Activated T-cell treated with anti-CD3 and anti-CD28 coated beads, Interleukin-2, amount 50 U/mL, for 4 hours (primary cell): ENCODE measurements around the gene EML6. TPM values are rescaled to one million over a fixed set of nuclear protein-coding genes. Genes with fewer than 3 reads are reported as not detected.

Experiments used
- ATAC-seq, 2 donors: fragments of 200-7000 bp; cut with Tn5 transposase; one replicate each; pipeline ENCODE4 v1.10.0; 2021
- DNase-seq: peaks from one replicate; pipeline ENCODE4 v3.0.0-alpha.2; 2020
- H3K27me3 Mint-ChIP-seq: one replicate; pipeline ENCODE4 v1.8.0; 2021; ENCODE audit warnings: low read depth, mixed read lengths
- H3K36me3 Mint-ChIP-seq: one replicate; pipeline ENCODE4 v1.8.0; 2022; ENCODE audit warnings: mixed read lengths; ENCODE audit not compliant: insufficient read depth
- H3K4me1 Mint-ChIP-seq: one replicate; pipeline ENCODE4 v1.8.0; 2021; ENCODE audit warnings: low read depth, mixed read lengths
- H3K4me3 Mint-ChIP-seq: one replicate; pipeline ENCODE4 v1.8.0; 2021; ENCODE audit warnings: mild to moderate bottlenecking, moderate library complexity, mixed read lengths
- H3K9me3 Mint-ChIP-seq: one replicate; pipeline ENCODE4 v1.8.0; 2021; ENCODE audit warnings: mixed read lengths
- total RNA-seq, 3 donors: library from RNA; stranded (reverse); gene quantifications; one replicate each; pipeline ENCODE4 v1.2.1, GENCODE V29; 2021

The EML6 gene
- total RNA-seq, 3 donors from 2014 or later, result 0.28 to 0.71 (median 0.55) TPM

DNA sequence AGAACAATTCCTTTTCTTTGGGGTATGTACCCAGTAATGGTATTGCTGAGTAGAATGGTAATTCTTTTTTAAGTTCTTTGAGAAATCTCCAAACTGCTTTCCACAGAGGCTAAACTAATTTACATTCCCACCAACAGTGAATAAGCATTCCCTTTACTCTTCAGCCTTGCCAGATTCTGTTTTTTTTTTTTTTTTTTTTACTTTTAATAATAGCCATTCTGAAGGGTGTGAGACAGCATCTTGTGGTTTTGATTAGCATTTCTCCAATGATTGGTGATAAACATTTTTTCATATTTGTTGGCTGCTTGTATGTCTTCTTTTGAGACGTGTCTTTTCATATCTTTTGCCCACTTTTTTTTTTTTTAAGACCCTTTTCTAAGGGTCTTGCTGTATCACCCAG is 189.4 kb downstream of the EML6 start:
- no peaks in the 10 kb centered on the region for H3K36me3 Mint-ChIP-seq
- H3K27me3 Mint-ChIP-seq, result peaks cover 5% of the 10 kb centered on the region
- no peak for ATAC-seq
- H3K4me1 Mint-ChIP-seq, result no peaks in the 10 kb centered on the region
- peaks cover 3% of the 10 kb centered on the region for H3K9me3 Mint-ChIP-seq
- DNase-seq, result no peak
- no peak overlapping the region for H3K4me3 Mint-ChIP-seq

DNA sequence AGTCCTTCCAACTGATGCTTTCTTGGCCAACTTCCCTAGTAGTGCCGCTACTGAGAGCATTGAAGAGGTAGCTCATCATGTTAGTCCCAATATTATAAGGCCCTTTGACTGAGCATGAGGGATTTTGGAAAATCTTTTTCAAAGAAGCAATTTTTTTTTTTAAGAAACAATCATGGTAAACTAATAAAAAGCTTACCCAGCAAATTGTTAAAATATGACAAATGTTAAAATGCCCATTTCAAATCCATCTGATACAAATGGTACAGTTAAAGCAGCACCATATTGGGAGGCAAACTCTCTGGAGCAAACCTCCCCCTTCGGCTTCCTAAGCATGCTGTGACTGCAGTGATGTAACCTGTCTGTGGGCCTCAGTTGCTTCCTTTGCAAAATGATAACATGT is 191.2 kb downstream of the EML6 start:
- H3K4me1 Mint-ChIP-seq, result no peaks in the 10 kb centered on the region
- ATAC-seq (no peak), DNase-seq (no peak)
- H3K27me3 Mint-ChIP-seq, result peaks cover 7% of the 10 kb centered on the region
- H3K4me3 Mint-ChIP-seq, result no peak overlapping the region
- H3K9me3 Mint-ChIP-seq, result peaks cover 3% of the 10 kb centered on the region
- peaks cover 2% of the 10 kb centered on the region for H3K36me3 Mint-ChIP-seq

DNA sequence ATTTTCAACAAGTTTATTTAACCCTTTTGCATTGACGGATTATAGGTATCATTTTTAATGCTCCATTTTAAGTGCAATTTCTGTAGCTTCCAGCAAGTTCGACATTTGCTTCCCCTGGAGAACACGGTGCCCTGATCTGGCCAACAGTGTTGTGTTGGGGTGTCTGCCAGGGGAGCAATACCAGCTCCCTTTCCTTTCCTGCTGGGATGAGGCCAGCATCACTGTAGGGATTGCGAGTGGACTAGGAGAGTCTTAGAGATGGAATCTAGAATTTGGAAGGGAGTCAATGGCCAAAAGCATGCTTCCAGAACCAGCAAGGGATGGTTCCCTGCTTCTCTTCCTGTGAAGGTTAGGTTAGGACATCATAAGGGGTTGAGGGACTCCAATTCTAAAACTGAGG is 191.6 kb downstream of the EML6 start:
- peaks cover 2% of the 10 kb centered on the region for H3K36me3 Mint-ChIP-seq
- H3K4me3 Mint-ChIP-seq, result no peak overlapping the region
- no peak for DNase-seq
- ATAC-seq, result no peak
- H3K27me3 Mint-ChIP-seq, result peaks cover 7% of the 10 kb centered on the region
- no peaks in the 10 kb centered on the region for H3K4me1 Mint-ChIP-seq
- peaks cover 3% of the 10 kb centered on the region for H3K9me3 Mint-ChIP-seq

DNA sequence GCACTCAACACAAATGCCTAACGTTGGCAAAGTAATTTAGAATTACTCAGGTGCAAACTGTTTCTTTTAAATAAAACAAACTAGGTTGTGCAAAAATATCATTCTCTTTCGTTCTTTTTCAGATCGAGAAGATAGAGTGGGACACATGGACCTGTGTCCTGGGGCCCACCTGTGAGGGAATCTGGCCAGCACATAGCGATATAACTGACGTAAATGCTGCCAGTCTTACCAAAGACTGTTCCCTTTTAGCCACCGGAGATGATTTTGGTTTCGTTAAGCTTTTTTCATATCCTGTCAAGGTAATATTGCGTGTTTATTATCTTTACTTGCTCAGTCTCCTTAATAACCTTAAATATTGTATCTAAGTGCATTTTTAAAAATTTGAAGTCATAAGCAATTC is 193.2 kb downstream of the EML6 start:
- peaks cover 3% of the 10 kb centered on the region for H3K36me3 Mint-ChIP-seq
- H3K27me3 Mint-ChIP-seq, result peaks cover 7% of the 10 kb centered on the region
- no peak overlapping the region for H3K4me3 Mint-ChIP-seq
- no peak for ATAC-seq
- H3K4me1 Mint-ChIP-seq, result no peaks in the 10 kb centered on the region
- DNase-seq, result no peak
- peaks cover 8% of the 10 kb centered on the region for H3K9me3 Mint-ChIP-seq

DNA sequence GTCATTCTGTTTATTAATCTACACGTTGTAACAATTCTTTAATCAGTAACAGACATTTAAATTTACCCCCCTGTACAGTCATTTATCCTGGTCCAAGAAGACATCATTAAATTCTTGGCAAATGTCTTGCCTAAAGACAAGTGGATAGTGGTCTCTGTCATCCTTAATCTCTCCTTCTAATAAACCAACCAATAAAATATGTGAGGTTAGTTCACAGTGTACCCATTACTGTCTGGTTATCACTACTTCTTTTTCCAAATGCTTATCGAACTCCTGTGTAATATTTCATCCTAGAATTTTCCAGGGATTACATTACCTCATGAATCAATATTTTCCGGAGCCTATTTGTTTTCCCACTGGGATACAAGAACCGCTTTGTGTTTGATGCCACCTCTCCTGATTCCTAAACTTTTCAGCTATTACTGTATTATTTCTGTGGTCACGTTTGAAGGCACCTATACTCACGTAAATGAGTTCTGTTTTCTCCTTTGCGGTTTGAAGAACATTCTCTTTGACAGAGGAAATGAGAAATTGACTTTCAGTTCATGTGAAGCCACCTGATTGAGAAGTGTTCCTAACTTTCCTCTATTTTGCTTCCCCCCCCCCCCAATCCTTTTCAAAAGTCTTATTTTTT is 195.3 kb downstream of the EML6 start:
- DNase-seq, result no peak
- Mint-ChIP-seq H3K9me3 (peaks cover 4% of the 10 kb centered on the region), H3K4me1 (no peaks in the 10 kb centered on the region), H3K4me3 (no peak overlapping the region), H3K27me3 (peaks cover 10% of the 10 kb centered on the region), H3K36me3 (peaks cover 3% of the 10 kb centered on the region)
- ATAC-seq, result no peak

DNA sequence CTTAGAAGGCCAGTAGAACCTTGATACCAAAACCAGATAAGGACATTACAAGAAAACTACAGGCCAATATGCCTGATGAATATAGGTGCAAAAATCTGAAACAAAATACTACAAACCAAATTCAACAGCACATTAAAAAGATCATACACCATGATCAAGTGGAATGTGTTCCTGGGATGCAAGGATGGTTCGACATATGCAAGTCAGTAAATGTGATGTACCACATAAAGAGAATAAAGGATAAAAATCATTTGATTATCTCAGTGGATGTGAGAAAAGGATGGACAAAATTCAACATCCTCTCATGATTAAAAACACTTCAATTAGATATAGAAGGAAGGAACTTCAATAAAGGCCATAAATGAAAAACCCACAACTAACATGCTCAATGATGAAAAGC is 197.2 kb downstream of the EML6 start:
- H3K36me3 Mint-ChIP-seq, result peaks cover 3% of the 10 kb centered on the region
- H3K4me1 Mint-ChIP-seq, result no peaks in the 10 kb centered on the region
- peaks cover 10% of the 10 kb centered on the region for H3K27me3 Mint-ChIP-seq
- DNase-seq (no peak), ATAC-seq (no peak)
- no peak overlapping the region for H3K4me3 Mint-ChIP-seq
- H3K9me3 Mint-ChIP-seq, result peaks cover 4% of the 10 kb centered on the region

DNA sequence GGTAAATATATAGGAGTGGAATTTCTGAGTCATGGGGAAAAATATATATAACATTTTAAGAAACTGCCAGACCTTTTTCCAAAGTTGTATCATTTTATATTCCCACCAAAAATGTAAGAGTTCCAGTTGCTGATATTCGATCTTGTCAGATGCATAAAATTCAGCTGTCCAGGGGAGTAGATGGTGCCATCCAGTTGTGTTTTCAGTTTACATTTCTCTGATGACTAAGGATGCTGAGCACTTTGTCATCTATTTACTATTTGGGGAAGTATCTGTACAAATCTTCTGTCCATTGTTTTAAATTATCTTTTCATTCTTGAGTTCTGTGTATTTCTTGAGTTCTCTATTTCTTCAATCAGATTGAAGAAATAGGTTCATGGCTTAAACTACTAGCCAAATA is 200.7 kb downstream of the EML6 start:
- no peak for DNase-seq
- peaks cover 7% of the 10 kb centered on the region for H3K27me3 Mint-ChIP-seq
- peaks cover 2% of the 10 kb centered on the region for H3K36me3 Mint-ChIP-seq
- peaks cover 4% of the 10 kb centered on the region for H3K9me3 Mint-ChIP-seq
- no peaks in the 10 kb centered on the region for H3K4me1 Mint-ChIP-seq
- H3K4me3 Mint-ChIP-seq, result no peak overlapping the region
- ATAC-seq, result no peak

DNA sequence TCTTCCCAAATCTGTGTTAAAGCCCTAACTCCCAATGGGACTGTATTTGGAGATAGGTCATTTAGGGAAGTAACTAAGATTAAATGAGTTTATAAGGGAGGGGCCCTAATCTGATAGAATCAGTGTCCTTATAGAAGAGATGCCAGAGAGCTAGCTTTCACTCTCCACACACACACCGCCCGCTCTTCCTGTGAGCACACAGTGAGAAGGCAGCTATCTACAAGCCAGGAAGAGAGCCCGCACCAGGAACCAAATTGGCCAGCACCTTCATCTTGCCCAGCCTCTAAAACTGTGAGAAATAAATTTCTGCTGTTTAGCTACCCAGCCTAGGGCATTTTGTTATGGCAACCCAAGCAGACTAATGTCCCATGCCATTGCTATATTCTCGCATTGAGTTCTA is 201.6 kb downstream of the EML6 start:
- Mint-ChIP-seq H3K36me3 (peaks cover 2% of the 10 kb centered on the region), H3K9me3 (peaks cover 4% of the 10 kb centered on the region), H3K4me3 (no peak overlapping the region), H3K27me3 (peaks cover 5% of the 10 kb centered on the region), H3K4me1 (no peaks in the 10 kb centered on the region)
- ATAC-seq, result no peak
- no peak for DNase-seq

DNA sequence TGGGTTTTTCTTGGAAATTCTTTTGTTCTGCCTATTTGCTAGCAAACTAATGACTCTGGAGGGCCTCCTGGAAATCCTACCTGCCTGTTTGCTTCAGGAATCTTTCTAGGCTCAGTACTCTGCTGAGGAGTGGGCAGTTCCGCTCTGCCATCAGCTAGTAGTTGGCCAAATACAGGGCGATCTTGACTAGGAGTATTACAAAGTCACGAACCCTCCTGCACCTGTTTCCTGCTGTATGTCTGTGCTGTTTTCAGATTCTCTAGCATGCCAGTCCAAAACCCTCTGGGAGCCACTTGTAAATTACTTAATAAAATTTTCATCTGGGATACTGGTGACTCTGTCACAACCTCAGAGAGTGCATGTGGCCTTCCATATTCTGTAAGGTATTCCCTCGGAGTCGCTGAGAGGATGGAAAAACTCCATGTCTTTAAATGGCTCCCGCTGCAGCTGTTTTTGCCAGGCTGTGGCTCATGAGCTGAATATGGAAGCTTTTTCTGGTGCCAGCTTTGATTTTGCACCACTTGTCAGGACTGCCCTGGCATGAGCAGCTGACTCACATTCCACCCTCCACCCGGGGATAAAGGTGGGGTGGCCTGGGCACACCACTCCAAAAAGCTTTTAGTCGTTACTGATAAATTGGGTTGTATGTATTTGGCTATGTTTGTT is 203.8 kb downstream of the EML6 start:
- DNase-seq, result no peak
- ATAC-seq, result no peak
- H3K4me1 Mint-ChIP-seq, result no peaks in the 10 kb centered on the region
- no peaks in the 10 kb centered on the region for H3K9me3 Mint-ChIP-seq
- no peaks in the 10 kb centered on the region for H3K36me3 Mint-ChIP-seq
- H3K4me3 Mint-ChIP-seq, result no peak overlapping the region
- H3K27me3 Mint-ChIP-seq, result peaks cover 5% of the 10 kb centered on the region

DNA sequence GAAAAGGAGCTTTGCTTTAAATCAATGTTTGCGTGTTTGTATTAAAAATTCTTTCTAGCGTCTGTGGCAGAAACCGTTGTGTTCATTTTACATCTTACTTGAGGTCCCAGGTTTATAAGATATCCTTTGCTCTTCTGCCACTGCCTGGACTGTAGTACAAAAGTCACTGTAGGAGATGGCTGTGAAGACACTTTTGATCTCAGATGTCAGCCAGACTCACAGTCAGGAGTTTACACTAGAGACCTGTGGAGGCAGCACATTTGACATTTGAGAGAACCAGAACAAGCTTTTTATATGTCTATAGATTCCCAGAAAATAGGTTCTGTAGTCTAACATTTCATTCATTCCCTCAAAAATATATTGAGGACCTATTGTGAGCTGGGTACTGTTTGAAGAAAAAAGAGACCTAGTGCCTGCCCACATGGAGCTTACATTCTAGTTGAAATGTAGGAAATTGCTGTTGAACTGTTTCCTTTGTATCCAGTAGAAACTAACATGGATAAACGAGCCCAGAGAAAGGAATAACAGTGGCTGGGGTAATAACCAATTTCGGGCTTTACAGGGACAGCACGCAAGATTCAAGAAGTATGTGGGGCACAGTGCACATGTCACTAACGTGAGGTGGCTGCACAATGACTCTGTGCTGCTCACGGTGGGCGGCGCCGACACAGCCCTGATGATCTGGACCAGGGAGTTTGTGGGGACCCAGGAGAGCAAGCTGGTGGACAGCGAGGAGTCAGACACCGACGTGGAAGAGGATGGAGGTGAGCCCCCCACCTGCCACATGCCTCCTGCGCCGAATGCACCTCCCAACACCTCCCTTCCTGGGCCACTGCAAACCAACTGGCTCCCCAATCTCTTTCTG is 204.5 kb downstream of the EML6 start:
- no peak for DNase-seq
- no peak overlapping the region for H3K4me3 Mint-ChIP-seq
- peaks cover 2% of the 10 kb centered on the region for H3K27me3 Mint-ChIP-seq
- H3K36me3 Mint-ChIP-seq, result no peaks in the 10 kb centered on the region
- H3K9me3 Mint-ChIP-seq, result no peaks in the 10 kb centered on the region
- ATAC-seq, result no peak
- H3K4me1 Mint-ChIP-seq, result no peaks in the 10 kb centered on the region

DNA sequence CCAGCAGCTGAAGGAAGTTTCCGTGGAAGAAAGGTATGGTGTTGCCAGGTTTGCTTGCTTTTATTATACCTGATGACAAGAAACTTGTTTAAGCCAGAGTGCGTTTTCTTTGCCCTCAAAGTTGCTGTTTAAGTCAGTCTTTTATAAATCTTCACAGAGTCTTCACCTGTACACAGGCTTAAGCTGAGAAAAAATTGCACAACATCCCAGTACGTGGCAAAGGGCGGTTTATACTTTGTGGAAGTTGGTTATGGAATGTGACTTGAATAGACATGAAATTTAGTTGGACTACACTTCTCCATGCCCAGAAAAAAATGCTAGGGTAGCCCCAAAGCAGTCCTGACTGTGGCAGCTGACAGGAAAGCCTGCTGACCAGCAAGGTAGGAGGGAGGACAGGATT is 205.3 kb downstream of the EML6 start:
- Mint-ChIP-seq H3K9me3 (no peaks in the 10 kb centered on the region), H3K36me3 (no peaks in the 10 kb centered on the region), H3K4me1 (no peaks in the 10 kb centered on the region), H3K27me3 (peaks cover 2% of the 10 kb centered on the region), H3K4me3 (no peak overlapping the region)
- ATAC-seq (no peak), DNase-seq (no peak)

DNA sequence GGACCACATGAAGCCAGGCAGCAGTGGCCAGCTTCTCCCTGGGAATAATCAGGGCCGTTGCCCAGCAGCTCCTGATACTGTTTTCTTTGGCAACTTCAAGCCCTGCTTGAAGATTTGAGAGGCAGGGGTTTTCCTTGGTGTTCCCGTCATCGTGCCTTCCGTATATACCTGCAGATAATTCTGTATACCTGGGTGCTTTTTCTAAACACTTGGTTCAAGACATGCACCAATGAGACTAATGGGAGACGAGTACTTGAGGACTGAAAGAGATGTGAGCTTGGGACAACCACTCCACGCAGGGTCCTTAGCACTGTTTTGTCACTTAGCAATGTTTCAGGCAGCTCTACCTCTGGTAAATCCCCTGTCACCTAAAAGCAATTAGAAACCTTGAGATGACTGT is 208.0 kb downstream of the EML6 start:
- H3K27me3 Mint-ChIP-seq, result peaks cover 2% of the 10 kb centered on the region

DNA sequence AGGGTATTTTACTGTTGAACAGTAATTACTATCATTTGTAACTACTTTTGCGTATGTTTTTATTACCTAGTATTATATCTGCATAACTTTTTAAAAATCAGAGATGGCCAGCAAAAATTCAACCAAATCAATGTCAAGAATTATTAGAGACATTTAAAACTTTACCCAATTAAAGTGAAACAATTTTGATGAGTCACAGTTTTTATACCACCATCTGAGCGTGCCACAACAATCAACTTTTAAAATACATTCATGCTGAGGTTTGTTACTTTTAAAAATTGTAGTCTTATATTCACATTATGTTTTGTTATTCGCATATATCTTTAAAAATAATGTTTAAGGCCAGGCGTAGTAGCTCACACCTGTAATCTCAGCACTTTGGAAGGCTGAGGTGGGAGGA is 211.9 kb downstream of the EML6 start:
- DNase-seq, result no peak
- no peak overlapping the region for H3K4me3 Mint-ChIP-seq
- H3K4me1 Mint-ChIP-seq, result no peaks in the 10 kb centered on the region
- no peak for ATAC-seq
- H3K27me3 Mint-ChIP-seq, result no peaks in the 10 kb centered on the region
- no peaks in the 10 kb centered on the region for H3K36me3 Mint-ChIP-seq
- peaks cover 6% of the 10 kb centered on the region for H3K9me3 Mint-ChIP-seq

More for the DNA sequence above, 208.0 kb downstream of the EML6 start:
- Mint-ChIP-seq H3K36me3 (no peaks in the 10 kb centered on the region), H3K9me3 (no peaks in the 10 kb centered on the region), H3K4me3 (no peak overlapping the region), H3K4me1 (no peaks in the 10 kb centered on the region)
- ATAC-seq (no peak), DNase-seq (no peak)

DNA sequence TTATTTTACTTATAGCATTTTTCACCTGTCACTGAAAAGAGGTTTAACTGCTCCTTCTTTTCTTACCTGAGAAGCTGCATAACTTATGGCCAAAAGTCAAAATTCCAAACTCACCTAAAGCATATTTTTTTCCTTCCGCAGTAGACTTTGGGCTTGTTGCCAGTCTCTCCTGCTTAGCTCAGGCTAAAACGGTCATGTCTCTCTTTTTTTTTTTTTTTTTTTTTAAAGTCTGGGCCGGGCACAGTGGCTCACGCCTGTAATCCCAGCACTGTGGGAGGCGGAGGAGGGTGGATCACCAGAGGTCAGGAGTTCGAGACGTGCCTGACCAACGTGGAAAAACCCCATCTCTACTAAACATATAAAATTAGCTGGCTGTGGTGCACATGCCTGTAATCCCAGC is 213.3 kb downstream of the EML6 start:
- H3K4me3 Mint-ChIP-seq, result no peak overlapping the region
- no peaks in the 10 kb centered on the region for H3K4me1 Mint-ChIP-seq

More for the DNA sequence above, 213.3 kb downstream of the EML6 start:
- no peaks in the 10 kb centered on the region for H3K36me3 Mint-ChIP-seq
- DNase-seq (no peak), ATAC-seq (no peak)
- no peaks in the 10 kb centered on the region for H3K27me3 Mint-ChIP-seq
- peaks cover 6% of the 10 kb centered on the region for H3K9me3 Mint-ChIP-seq
